Small intestine (tissue), 7 donors: ENCODE results near the gene PXMP4. TPM values are rescaled to one million over a fixed set of nuclear protein-coding genes. Genes with fewer than 3 reads are reported as not detected.

Experiments used
- DNase-seq, 2 donors: peaks; one replicate each; pipeline versions ENCODE4 v3.0.0 to v3.0.0-alpha.2; 2013
- FAIRE-seq: peaks from 2 replicates; lab custom pipeline; 2012; peaks lifted over from hg19 to GRCh38; lab: Jason Lieb, UNC
- H3K27ac ChIP-seq, 3 donors: one replicate each; pipeline ENCODE4 v1.5.1; 2013; ENCODE audit warnings: low read length in 2 of 3, mild to moderate bottlenecking in 2 of 3, control low read depth in 1 of 3, inconsistent platforms in 1 of 3, low read depth in 1 of 3, moderate library complexity in 1 of 3
- H3K27me3 ChIP-seq, 3 donors: one replicate each; pipeline ENCODE4 v1.6.1; 2013; ENCODE audit warnings: low read length in 3 of 3, inconsistent platforms in 1 of 3; ENCODE audit not compliant: control insufficient read depth in 3 of 3, insufficient read depth in 3 of 3
- H3K36me3 ChIP-seq, 3 donors: one replicate each; pipeline ENCODE4 v1.6.1; 2013; ENCODE audit warnings: low read length in 3 of 3, inconsistent platforms in 1 of 3, low read depth in 1 of 3, mild to moderate bottlenecking in 1 of 3, moderate library complexity in 1 of 3; ENCODE audit not compliant: control insufficient read depth in 3 of 3, insufficient read depth in 2 of 3
- H3K4me1 ChIP-seq, 3 donors: one replicate each; pipeline ENCODE4 v1.6.1; 2013; ENCODE audit warnings: low read length in 2 of 3, inconsistent platforms in 1 of 3, low read depth in 1 of 3, mild to moderate bottlenecking in 1 of 3, moderate library complexity in 1 of 3; ENCODE audit not compliant: control insufficient read depth in 3 of 3, insufficient read depth in 2 of 3
- H3K4me3 ChIP-seq, 3 donors: one replicate each; pipeline ENCODE4 v1.5.1; 2013; ENCODE audit warnings: low read length in 3 of 3, control low read depth in 1 of 3, inconsistent platforms in 1 of 3, low read depth in 1 of 3, mild to moderate bottlenecking in 1 of 3, moderate library complexity in 1 of 3
- H3K9me3 ChIP-seq, 2 donors: one replicate each; pipeline ENCODE4 v1.6.1; 2013; ENCODE audit warnings: low read depth in 1 of 2, low read length in 1 of 2; ENCODE audit not compliant: control insufficient read depth in 2 of 2, insufficient read depth in 1 of 2
- WGBS, 3 donors: extraction: QIAGEN DNeasy Blood & Tissue Kit; methylation state at CpG; one replicate each; pipeline ENCODE4 v1.1.7; 2013; 5-methylcytosine and 5-hydroxymethylcytosine counted together
- polyA plus RNA-seq, 4 donors: library from polyadenylated mRNA; stranded (reverse) in 3 of 4; unstranded in 1 of 4; fragments of 200-250 nt in 3 of 4; fragments of 120-200 nt in 1 of 4; gene quantifications; one replicate each; pipeline versions ENCODE4 v1.2.1 to v1.2.3, GENCODE V29; 2013
- donor health status: healthy with polysubstance abuse.
- donor health status: control.
- donor health status: control.
- donor health status: Bipolar disorder and iron deficiency.
- donor health status: healthy.

PXMP4 gene
- polyA plus RNA-seq, 4 donors = 5.4 to 8.7 (median 7.8) TPM

GRCh38 chr20:33668466-33669155 lies 51.5 kb downstream of the PXMP4 start:
- Histone ChIP-seq H3K27me3 (no peaks in the 10 kb centered on the region), H3K4me3 (no peak overlapping the region)
- 65 to 86% (median 79%) methylated on average over 13 of the region's 13 CpGs for WGBS, 3 donors

GRCh38 chr20:33667676-33668465 lies 52.2 kb downstream of the PXMP4 start:
- Histone ChIP-seq H3K9me3 (no peaks in the 10 kb centered on the region), H3K27ac (peak overlapping the region in 2 of 3 donors; percentile 82 to 97), H3K4me3 (peak overlapping the region; percentile 44 to 58 (median 52)), H3K36me3 (peaks cover 0 to 41% (median 5%) of the 10 kb centered on the region in 3 donors), H3K27me3 (no peaks in the 10 kb centered on the region), H3K4me1 (peaks cover 0 to 31% (median 2%) of the 10 kb centered on the region in 3 donors)
- DNase-seq (peak; percentile 83 to 91), FAIRE-seq (no peak)
- 2 to 19% (median 11%) methylated on average over 43 to 47 of the region's 47 CpGs for WGBS, 3 donors

More at GRCh38 chr20:33668466-33669155, 51.5 kb downstream of the PXMP4 start:
- DNase-seq = no peak
- Histone ChIP-seq H3K9me3 (no peaks in the 10 kb centered on the region), H3K36me3 (peaks cover 0 to 41% (median 5%) of the 10 kb centered on the region in 3 donors), H3K27ac (peak overlapping the region in 1 of 3 donors; percentile 3), H3K4me1 (peaks cover 0 to 33% (median 0%) of the 10 kb centered on the region in 3 donors)
- no peak for FAIRE-seq

- peak overlapping the region; percentile 68 to 97 (median 82) for H3K27ac ChIP-seq
- peak overlapping the region; percentile 44 to 58 (median 52) for H3K4me3 ChIP-seq
These were observed 52.9 kb downstream of the PXMP4 start for GRCh38 chr20:33667245-33667675.

GRCh38 chr20:33666293-33667244 lies 53.5 kb downstream of the PXMP4 start, which contains the start of gene ACTL10:
Gene ACTL10, plus strand, starts transcription at chr20:33666943. Its CDS starts 555 bp downstream, at chr20:33667498.
- H3K4me1 ChIP-seq = peaks cover 0 to 31% (median 5%) of the 10 kb centered on the region in 3 donors
- H3K36me3 ChIP-seq = peaks cover 0 to 36% (median 5%) of the 10 kb centered on the region in 3 donors
- H3K27me3 ChIP-seq = no peaks in the 10 kb centered on the region
- 3 to 6% (median 4%) methylated on average over 41 to 50 of the region's 50 CpGs for WGBS, 3 donors
- H3K27ac ChIP-seq = peak within 1 kb of the TSS; percentile 68 to 97 (median 82)
- FAIRE-seq (no peak), DNase-seq (peak; percentile 98)
- no peaks in the 10 kb centered on the region for H3K9me3 ChIP-seq
- peak within 1 kb of the TSS; percentile 44 to 58 (median 52) for H3K4me3 ChIP-seq

More at GRCh38 chr20:33667245-33667675, 52.9 kb downstream of the PXMP4 start:
- H3K9me3 ChIP-seq = no peaks in the 10 kb centered on the region
- H3K27me3 ChIP-seq = no peaks in the 10 kb centered on the region
- DNase-seq (peak; percentile 59 to 73), FAIRE-seq (no peak)
- H3K36me3 ChIP-seq = peaks cover 0 to 41% (median 5%) of the 10 kb centered on the region in 3 donors
- 3 to 28% (median 7%) methylated on average over 38 to 55 of the region's 55 CpGs for WGBS, 3 donors
- H3K4me1 ChIP-seq = peaks cover 0 to 31% (median 5%) of the 10 kb centered on the region in 3 donors

GRCh38 chr20:33664762-33665144 lies 55.4 kb downstream of the PXMP4 start:
- Histone ChIP-seq H3K4me1 (peaks cover 0 to 31% (median 5%) of the 10 kb centered on the region in 3 donors), H3K4me3 (no peak overlapping the region), H3K9me3 (no peaks in the 10 kb centered on the region), H3K36me3 (peaks cover 0 to 34% (median under 1%) of the 10 kb centered on the region in 3 donors), H3K27me3 (no peaks in the 10 kb centered on the region), H3K27ac (no peak overlapping the region)
- FAIRE-seq = no peak
- DNase-seq = no peak
- 88 to 100% (median 96%) methylated on average over 2 of the region's 2 CpGs for WGBS, 3 donors

GRCh38 chr20:33664085-33664761 lies 55.9 kb downstream of the PXMP4 start:
- no peaks in the 10 kb centered on the region for H3K27me3 ChIP-seq
- H3K4me3 ChIP-seq = peak overlapping the region; percentile 56 to 78 (median 72)
- FAIRE-seq (no peak), DNase-seq (peak in 1 of 2 donors; percentile 34)
- peaks cover 0 to 34% (median 2%) of the 10 kb centered on the region in 3 donors for H3K36me3 ChIP-seq
- no peaks in the 10 kb centered on the region for H3K9me3 ChIP-seq
- peak overlapping the region; percentile 84 to 92 (median 90) for H3K27ac ChIP-seq
- H3K4me1 ChIP-seq = peaks cover 0 to 31% (median 5%) of the 10 kb centered on the region in 3 donors
- WGBS, 3 donors = 45 to 49% (median 48%) methylated on average over 9 of the region's 9 CpGs
